BJ (cell line): Measurements from ENCODE around the gene CARTPT. TPM values are rescaled to one million over a fixed set of nuclear protein-coding genes. Genes with fewer than 3 reads are reported as not detected.

Experiments
- CTCF ChIA-PET: fragments of 350-600 bp; formaldehyde crosslinking; extraction: SDS; loops from one replicate; lab custom pipeline; 2021; ENCODE audit warnings: antibody characterized with exemption, inconsistent platforms; lab: Yijun Ruan, JAX
- POLR2A ChIA-PET: fragments of 300-600 bp; sonication (Branson Sonifier 250); formaldehyde crosslinking; extraction: SDS; loops from one replicate; lab custom pipeline; 2021; ENCODE audit warnings: antibody characterized with exemption; lab: Charles Lee
- DNase-seq: peaks from one replicate; pipeline ENCODE4 v3.0.0-alpha.2; 2011; ENCODE audit warnings: low read depth
- H3K27me3 ChIP-seq: 2 replicates; pipeline ENCODE4 v1.6.0; 2011; ENCODE audit warnings: low read length; ENCODE audit not compliant: control insufficient read depth, insufficient read depth
- H3K36me3 ChIP-seq: 2 replicates; pipeline ENCODE4 v1.5.1; 2011; ENCODE audit warnings: low read length; ENCODE audit not compliant: control insufficient read depth, insufficient read depth
- H3K4me3 ChIP-seq: 2 replicates; pipeline ENCODE4 v1.5.1; 2011; ENCODE audit warnings: low read depth, mild to moderate bottlenecking, control low read depth, low read length
- polyA minus RNA-seq: library from RNA; depleted of rRNA, polyadenylated mRNA; stranded (reverse); fragments of >200 nt; gene quantifications from 2 replicates; pipeline ENCODE4 v1.2.3, GENCODE V29; 2011; rRNA and poly(A)+ RNA removed
- polyA plus RNA-seq: library from polyadenylated mRNA; depleted of rRNA; stranded (reverse); fragments of >200 nt; gene quantifications from 2 replicates; pipeline ENCODE4 v1.2.3, GENCODE V29; 2011; rRNA removed
- TF ChIP-seq, protein P1 (sequence below): IDR thresholded peaks from 2 replicates; pipeline ENCODE4 v1.5.1; 2011; ENCODE audit warnings: low read depth, mild to moderate bottlenecking, control low read depth, inconsistent platforms, low read length, moderate library complexity; ENCODE audit not compliant: insufficient read depth

CARTPT gene
- polyA plus RNA-seq (not detected in 2 replicates), polyA minus RNA-seq (not detected in 2 replicates)

DNA sequence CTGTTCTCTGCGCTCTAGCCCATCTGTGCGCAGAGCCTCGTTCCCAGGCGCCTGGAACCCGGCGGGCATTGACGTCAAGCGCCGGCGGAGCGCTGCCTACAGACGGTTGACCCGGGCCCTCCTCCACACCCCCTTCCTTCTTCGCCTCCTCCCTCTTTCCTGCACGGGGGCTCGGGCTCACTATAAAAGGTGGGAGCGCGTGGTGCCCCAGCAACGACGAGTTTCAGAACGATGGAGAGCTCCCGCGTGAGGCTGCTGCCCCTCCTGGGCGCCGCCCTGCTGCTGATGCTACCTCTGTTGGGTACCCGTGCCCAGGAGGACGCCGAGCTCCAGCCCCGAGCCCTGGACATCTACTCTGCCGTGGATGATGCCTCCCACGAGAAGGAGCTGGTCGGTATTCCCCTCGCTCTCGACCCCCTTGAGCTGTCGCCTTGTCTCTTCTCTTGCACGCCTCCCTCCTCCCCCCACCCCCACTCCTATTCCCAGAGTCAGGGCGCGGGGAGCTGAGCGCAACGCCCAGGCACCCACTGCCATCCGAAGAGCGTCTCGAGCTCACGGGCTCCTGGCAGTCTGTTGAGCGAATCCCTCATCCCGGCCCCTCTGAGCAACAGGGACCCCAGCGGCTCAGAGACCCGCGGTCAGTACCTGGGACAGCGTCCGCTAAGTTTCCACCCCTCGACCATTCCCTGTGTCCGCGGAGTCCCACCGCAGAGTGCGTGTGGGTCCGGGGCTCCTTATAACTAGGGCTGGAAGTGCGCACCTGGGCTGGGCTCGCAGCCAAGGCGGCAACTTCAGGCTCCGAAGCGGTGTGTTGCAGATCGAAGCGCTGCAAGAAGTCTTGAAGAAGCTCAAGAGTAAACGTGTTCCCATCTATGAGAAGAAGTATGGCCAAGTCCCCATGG lies at the start of gene CARTPT:
CARTPT (plus strand) TSS at position 213 of the 902 bp plus-strand sequence; CDS start at position 232, 19 bp downstream.
- DNase-seq: no peak
- Histone ChIP-seq H3K27me3 (peaks cover 14% of the 10 kb centered on the region), H3K36me3 (no peaks in the 10 kb centered on the region), H3K4me3 (no peak within 1 kb of the TSS)
- TF ChIP-seq, protein P1, sequence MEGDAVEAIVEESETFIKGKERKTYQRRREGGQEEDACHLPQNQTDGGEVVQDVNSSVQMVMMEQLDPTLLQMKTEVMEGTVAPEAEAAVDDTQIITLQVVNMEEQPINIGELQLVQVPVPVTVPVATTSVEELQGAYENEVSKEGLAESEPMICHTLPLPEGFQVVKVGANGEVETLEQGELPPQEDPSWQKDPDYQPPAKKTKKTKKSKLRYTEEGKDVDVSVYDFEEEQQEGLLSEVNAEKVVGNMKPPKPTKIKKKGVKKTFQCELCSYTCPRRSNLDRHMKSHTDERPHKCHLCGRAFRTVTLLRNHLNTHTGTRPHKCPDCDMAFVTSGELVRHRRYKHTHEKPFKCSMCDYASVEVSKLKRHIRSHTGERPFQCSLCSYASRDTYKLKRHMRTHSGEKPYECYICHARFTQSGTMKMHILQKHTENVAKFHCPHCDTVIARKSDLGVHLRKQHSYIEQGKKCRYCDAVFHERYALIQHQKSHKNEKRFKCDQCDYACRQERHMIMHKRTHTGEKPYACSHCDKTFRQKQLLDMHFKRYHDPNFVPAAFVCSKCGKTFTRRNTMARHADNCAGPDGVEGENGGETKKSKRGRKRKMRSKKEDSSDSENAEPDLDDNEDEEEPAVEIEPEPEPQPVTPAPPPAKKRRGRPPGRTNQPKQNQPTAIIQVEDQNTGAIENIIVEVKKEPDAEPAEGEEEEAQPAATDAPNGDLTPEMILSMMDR: no peak
- POLR2A ChIA-PET: no interaction called here
- CTCF ChIA-PET: interaction anchor here (1.4 kb wide), 1 partner anchor 14 kb away, joined by 6 read pairs; no protein-coding TSS in a partner anchor

DNA sequence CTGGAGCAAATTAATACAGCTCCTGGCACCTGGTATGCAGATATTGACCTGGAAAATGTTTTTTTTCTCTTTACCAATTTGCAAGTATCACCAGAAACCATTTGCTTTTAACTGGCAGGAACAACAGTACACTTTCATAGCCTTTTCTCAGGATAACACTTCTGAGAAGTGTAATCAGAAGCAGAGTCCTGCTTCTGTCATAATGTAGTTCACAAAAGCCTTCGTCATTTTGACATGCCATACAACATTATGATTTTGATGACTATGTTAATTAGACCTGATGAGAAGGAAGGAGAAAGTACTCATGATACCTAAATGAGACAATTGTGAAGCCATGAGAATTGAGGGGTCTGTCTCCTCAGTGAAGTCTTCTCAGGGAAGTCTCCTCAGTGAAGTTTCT lies 41.1 kb upstream of the CARTPT start:
- TF ChIP-seq, protein P1: no peak
- no peaks in the 10 kb centered on the region for H3K36me3 ChIP-seq
- POLR2A ChIA-PET: no interaction called here
- peaks cover 3% of the 10 kb centered on the region for H3K27me3 ChIP-seq
- no peak overlapping the region for H3K4me3 ChIP-seq
- DNase-seq: no peak
- CTCF ChIA-PET: no interaction called here

DNA sequence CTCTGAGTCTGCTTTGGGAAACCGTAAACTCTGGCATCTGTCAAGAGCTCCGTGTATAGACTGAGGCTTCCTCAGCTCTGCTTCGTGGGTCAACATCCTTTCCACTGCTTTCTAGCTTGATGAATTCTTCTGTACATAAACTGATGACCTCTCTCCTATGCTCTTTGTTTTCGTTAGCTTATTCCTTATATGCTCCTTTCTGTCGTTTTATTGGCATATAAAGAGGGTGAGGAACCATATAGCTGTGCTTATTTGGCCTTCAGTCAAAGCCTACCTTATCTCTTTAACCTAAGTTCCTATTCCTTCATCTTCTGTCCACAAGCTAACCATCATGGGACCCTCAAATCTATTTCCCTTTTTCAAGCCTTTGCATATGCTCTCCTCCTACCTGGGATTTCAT lies 39.4 kb upstream of the CARTPT start:
- CTCF ChIA-PET: interaction anchor here (0.7 kb wide), 1 partner anchor 18 kb away, joined by 3 read pairs; no protein-coding TSS in a partner anchor

DNA sequence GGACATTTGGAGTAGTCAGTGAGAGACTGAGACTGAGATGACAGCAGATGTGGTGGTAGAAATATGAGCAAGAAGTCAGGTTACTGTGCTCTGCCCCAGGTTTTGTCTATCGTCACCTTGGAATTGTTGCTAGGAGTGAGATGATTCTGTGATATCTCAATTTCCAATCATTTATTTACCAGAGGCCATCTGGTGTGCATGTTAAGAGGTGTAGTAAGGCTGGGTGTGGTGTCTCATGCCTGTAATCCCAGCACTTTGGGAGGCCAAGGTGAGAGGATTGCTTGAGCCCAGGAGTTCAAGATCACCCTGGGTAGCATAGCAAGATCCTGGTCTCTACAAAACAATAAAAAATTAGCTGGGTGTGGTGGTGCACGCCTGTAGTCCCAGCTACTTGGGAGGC lies 38.6 kb upstream of the CARTPT start:
- H3K36me3 ChIP-seq: no peaks in the 10 kb centered on the region
- peaks cover 3% of the 10 kb centered on the region for H3K27me3 ChIP-seq
- POLR2A ChIA-PET: no interaction called here
- no peak for DNase-seq
- no peak overlapping the region for H3K4me3 ChIP-seq
- TF ChIP-seq, protein P1: no peak
- CTCF ChIA-PET: interaction anchor here (0.7 kb wide), 1 partner anchor 22 kb away, joined by 3 read pairs; no protein-coding TSS in a partner anchor

More for the DNA sequence above, 39.4 kb upstream of the CARTPT start:
- Histone ChIP-seq H3K27me3 (peaks cover 3% of the 10 kb centered on the region), H3K4me3 (no peak overlapping the region), H3K36me3 (no peaks in the 10 kb centered on the region)
- DNase-seq: no peak
- TF ChIP-seq, protein P1: no peak
- POLR2A ChIA-PET: no interaction called here

DNA sequence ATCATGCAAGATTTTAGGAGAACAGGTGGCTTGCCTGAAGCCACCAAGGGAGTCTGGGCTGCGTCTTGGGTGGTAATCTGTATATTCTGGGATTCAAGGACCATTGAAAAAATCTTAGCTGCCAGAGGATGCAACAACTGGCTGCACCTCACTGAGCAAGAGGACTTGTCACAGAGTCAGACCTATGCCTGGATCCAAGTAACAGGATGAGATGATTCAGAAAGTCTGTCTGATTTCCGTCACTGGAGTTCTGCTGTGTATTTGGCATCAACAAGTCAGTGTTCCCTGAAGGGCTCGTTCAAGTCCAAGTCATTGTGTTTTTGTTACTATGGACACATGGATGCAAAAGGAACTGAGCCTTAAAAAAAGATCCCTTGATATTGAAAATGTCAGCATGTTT lies 37.8 kb upstream of the CARTPT start:
- CTCF ChIA-PET: no interaction called here
- H3K27me3 ChIP-seq: peaks cover 3% of the 10 kb centered on the region
- H3K4me3 ChIP-seq: no peak overlapping the region
- POLR2A ChIA-PET: no interaction called here
- TF ChIP-seq, protein P1: no peak
- no peaks in the 10 kb centered on the region for H3K36me3 ChIP-seq
- no peak for DNase-seq
